ENCODE measurements around the gene TARP.

GRCh38 chr7:38274486-38274885, 1.1 kb upstream of the TARP start:
- TF ChIP-seq POLR2A (IDR thresholded peaks at IDR 0.05; ENCODE audit: extremely low read depth, insufficient read length) (peak; percentile 33), CTCF (IDR thresholded peaks at IDR 0.05; ENCODE audit: low read depth, low read length) (no peak)
